NCI-H748 treated with DMSO at 0.1 percent for 48 hours (cell line): ENCODE measurements around the gene CPXM2.

Source experiments
- DNase-seq: peaks from one replicate; lab custom pipeline; 2025; lab: John Stamatoyannopoulos, UW

The CPXM2 gene

DNA sequence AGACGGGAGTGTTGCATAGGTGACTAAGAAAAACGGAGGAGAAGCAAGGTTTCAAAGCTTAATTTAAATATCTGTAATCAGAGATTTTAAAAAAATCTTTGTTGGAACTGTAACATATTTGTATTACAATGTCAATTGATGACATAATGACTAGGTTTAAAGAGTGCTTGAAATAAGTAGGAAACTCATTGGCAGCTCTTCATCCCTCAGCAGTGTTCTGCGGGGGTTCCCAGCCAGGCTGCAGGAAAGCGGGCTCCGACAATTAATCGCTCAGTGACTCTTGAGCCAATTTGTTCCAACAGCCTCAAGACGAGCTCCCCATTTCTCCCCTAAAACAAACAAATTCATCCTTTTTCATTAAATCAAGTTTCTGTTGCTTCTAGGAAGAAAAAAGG lies 22.6 kb downstream of the CPXM2 start:
- no peak for DNase-seq

DNA sequence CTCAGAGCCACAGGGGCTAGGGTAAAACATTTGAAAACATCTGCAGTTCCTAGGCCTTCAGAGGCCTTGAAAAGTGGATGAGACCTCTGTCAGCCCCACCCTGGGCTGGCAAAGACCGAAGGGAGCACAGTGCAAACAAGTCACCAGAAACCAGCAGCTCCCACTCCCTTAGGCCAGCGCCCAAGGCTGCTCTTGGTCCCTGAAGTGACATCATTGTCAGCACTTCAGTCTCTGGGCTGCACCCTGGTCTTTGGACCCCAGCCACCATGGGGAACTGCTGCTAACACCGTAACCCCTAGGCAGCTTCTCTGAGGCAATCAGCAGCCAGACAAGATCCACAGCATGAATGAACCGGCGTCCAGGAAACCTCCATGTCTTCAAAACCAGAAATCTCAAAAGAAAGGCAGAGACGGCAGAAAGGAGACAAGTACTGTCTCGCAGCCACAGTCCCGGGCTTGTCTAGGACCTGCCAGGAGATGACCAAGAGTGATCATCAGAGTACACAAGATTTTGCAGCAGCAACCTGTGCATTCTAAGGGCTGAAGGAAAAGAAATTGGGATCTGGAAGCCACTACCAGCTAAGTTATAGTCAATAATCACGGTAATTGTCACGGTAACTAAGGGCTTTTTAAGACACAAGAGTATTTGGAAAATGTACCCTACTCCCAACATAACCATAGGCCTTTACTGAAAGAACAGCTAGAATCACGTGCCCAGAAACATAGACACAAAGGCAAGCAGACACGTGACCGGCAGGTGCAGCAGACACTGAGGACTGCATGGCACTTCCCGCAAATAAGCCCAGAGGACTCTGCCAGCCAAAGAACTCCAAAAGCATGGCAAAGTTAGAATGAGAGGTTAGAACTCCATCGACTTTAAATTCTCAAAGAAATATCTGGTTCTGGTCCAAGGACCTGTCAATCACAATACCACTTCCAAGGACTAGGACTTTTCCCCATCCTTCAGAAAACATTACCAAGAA lies 23.3 kb downstream of the CPXM2 start:
- DNase-seq = no peak

DNA sequence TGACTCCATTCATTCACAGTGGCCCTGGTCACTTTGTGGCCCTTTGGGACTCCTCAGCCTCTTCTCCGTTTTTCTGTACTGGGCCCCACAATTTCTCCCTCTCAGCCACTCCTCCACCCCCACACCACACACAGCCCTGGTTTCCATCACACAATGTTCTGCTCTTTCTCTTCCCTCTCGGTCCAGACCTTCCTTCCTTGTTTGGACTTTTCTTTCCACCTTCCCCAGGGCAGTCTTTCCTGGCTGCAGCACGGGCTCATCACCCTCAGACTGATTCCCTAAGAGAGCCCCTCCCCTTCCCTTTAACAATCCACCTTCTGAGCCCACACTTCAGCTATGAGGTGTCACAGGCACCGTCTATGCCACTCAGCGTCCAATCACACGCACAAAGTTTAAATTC lies 25.7 kb downstream of the CPXM2 start:
- no peak for DNase-seq

DNA sequence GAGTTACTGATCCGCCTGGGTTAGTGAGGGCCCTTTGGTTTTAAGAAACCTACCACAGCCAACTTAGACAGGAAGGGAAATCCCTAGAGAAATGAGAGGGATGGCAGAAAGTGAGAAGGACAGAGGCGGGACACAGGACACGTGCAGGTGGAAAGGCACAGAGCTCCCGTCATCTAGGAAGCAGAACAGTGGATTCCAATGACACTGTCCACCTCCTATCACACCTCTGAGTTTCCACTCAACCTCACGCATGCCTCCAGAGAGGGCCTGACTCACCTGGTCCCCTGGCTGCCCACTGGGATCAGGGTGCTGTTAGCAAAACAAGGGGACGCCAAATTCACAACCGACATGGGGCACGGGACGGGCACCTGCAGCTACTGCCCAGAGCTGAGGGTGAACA lies 26.3 kb downstream of the CPXM2 start:
- no peak for DNase-seq

DNA sequence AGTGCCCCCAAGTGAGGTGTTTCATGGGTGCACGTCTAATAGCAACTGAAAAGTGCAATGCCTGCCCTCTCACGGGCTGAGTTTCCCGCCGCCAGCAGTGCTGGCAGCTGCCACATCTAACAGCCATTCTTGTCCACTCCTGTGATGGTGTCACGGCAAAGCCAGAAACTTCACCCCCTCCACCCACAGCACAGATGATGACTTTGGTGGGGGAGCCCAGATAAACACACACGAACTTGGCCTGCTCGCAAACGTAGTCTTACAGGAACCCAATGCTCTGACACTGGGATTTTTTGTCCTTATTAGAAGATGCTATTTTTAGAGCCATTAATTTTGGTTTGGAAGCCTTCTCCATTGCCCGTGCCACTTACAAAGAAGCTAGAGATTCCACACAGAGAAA lies 26.7 kb downstream of the CPXM2 start:
- DNase-seq = no peak

DNA sequence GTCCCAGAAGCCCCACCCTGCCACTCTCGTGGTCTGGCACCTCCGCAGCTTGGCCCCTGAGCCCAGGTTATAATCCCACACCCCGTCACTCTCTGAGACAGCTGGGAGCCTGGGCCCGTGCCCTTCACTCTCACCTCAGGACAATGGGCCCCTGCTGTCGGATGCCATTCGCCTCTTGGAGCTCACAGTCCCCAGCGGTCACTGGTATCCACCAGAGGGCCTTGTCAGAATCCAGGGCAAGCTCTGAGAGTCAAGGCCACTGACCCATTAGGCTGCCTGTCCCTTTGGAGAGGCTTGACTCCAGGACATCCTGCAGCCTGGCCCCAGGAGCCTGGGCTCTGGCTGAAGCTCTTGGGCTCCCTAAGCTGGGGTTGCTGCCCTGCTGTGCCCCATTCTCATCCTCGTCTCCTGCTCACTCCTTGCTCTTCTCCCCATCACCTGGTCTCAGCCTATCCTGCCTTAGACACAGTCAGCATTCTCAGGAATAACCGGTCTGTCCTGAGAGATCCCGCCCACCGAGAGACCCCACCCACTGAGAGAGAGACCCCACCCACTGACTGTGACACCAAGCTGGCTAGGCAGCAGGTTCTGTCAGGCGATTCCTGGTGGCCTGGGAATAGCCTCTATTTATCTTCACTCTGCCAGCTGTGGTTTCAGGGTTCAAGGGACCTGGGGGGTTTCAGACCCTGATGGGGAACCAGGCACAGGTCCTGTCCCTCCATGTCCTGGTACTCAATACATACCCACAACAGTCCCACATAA lies 27.7 kb downstream of the CPXM2 start:
- no peak for DNase-seq

DNA sequence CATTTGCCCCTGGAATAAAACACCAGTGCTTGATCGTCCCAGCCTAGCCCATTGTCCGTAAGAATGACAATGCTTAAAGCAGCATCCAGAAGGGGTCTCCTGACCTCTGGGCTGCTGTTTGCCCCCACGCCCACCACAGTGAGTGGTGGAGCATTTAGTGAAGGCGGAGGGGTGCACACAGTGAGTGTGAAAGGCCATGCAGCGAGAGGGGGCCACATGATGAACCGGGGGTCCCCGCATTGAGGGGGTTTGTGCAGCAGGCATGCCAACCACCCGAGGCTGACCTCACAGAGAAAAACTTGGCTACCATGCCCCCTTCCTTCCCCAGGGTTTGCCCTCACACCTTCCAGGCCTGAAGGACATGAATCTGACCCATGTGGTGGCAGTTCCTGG lies 28.4 kb downstream of the CPXM2 start:
- no peak for DNase-seq

DNA sequence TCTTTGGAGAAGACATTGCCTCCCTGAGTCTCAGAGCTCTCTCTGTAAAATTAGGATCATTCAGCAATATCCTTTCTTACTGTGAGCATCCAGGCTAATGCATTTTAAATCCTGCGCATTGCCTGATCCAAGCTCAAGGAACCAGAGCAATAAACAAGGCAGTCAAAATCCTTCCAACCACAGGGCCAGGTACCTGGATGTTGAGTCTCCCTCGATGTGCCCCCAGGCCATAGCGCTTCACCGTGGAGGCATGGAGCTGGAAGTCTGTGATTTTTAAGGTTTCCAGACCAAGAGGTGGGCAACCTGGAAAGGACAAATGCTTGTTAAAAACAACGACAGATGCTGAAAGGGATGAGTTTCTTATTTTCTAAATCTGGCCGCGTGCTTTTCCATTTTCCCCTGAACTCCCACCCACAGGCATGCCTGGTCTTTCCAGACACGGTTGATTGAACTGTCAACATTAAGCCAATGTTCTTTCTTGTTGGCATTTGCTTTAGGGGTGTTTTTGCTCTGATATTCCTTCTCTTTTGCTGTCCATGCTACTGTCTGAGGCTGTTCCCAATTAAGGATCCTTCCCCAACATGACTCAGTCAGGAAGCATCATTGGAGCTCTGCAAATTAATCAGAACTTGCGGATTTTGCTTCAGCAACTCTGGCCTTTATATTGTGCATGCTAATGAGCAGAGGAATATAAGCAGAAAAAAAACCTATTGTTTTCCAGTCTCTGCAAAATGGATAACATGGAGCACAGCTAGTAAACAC lies 29.0 kb downstream of the CPXM2 start:
- DNase-seq = no peak

DNA sequence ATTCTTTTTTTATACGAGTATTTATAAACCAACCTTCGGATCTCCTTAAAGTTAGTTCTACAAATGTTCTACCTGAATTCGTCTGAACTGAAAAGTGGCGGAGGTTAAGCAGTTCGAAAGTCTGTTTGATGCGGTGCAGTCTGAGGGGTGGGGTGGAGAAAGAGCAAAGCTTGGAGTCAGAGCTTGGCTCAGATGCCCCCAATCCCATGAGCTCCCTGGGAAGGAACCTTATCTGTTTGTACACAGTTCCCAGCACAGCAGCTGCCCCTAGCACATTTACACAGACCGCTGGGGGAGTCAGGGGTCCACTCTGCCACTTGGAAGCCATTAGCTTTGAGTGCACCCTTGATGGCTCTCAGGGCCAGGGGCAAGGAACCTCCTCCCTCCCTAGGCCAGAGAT lies 30.8 kb downstream of the CPXM2 start:
- DNase-seq = no peak

DNA sequence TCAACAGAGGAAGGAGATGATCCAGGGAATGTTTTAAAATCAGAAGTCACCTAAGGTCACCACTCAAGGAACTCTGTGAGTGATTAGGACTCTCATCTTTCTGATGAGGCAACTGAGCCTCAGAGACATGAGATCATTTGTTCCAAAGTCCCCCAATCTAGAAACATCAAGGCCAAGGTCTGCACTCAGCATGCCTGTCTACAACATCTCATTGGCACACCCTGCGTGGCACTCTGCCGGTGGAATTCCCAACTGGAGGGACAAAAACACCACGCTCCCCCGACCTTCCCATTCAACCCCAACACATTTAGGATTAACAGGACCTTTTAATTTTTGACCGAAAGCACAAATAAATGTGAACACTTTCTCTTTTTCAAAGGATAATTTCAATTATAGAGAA lies 31.4 kb downstream of the CPXM2 start:
- no peak for DNase-seq

DNA sequence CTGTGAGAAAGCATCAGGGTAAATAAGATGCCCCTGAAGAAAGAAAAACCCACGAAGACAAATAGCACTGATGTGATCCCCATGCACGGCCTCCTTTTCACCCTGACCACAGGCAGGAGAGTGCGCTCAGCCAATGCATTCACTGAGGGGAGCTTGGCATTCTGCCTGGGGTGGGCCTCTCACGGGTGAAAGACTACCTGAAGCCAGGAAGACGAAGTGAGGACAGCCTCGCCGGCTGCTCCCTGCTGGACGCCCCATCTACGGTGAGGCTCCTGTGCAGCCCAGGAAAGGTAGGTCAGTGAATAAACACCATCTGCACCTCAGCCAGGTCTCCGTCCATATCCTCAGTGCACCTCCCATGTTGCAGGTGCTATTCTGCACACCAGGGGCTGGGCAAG lies 32.0 kb downstream of the CPXM2 start:
- no peak for DNase-seq

DNA sequence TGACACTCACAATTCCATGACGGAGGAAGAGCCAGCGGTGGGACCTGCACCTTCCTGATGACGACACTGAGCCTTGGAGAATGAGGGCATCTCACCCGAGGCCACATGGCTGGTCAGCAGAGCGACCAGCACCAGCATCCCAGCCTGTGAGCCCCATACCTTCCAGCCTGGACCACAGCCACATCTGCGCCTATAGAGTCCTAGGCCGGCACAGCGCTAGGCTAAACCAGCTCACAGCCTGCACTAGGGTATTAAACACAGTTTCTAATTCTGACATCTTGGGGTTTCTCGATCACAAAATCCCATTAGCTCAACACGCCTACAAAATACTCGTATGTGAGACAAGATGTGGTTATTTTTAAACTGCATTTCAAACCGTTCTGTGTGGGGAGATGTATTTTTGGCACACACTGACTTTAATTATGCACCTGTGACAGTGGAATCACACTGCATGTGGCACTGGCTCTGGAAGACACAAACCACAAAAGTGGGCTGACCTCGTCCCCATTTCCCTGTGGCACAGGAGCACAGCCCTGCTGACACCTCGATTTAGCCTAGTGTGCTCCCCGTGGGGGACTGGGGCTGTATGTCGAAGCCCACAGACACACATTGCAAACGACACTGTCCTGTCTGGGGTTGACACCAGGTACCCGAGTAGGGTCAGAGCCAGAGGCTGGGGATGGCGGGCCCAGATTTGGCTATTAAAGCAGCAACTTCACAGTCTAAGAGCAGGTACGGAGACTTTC lies 32.5 kb downstream of the CPXM2 start:
- no peak for DNase-seq

DNA sequence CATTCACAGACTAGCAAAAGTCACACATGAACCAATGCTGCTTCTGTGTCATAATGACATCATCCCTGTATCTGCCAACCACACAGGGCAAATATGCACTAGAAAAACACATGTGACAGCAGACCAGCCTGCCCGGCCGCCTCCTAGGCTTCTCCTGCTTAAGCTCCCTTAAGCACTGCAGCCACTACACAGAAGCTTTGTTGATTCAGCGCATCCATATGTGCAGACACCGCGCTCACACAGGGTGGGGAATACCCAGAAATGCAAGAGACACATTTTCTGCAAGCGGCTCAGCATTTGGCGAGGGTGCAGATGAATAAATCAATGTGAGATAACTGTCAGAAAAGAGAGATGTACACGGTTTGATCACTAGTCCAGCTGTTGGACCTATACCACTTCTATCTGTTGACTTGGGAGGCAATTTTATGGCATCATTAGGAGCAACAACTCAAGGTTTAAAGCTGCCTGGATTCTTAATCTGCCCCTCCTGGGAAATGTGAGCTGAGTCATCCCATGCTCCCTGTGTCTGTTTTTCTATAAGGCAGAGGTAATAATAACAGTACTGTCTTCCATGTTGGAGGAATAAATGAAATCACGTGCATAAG lies 33.4 kb downstream of the CPXM2 start:
- no peak for DNase-seq

DNA sequence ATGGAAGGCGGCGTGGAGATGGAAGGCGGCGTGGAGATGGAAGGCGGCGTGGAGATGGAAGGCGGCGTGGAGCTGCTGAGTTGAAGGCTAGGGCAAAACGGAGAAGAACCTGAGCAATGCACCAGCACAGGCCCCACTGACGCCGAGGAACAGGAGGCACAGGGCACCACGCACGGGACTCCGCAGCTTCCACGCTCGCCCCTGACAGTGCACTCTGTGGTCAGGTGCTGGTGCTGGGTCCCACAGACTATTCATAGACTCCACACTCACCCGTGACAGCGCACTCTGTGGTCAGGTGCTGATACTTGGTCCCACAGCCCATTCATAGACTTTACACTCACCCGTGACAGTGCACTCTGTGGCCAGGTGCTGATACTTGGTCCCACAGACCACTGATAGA lies 34.0 kb downstream of the CPXM2 start:
- no peak for DNase-seq

DNA sequence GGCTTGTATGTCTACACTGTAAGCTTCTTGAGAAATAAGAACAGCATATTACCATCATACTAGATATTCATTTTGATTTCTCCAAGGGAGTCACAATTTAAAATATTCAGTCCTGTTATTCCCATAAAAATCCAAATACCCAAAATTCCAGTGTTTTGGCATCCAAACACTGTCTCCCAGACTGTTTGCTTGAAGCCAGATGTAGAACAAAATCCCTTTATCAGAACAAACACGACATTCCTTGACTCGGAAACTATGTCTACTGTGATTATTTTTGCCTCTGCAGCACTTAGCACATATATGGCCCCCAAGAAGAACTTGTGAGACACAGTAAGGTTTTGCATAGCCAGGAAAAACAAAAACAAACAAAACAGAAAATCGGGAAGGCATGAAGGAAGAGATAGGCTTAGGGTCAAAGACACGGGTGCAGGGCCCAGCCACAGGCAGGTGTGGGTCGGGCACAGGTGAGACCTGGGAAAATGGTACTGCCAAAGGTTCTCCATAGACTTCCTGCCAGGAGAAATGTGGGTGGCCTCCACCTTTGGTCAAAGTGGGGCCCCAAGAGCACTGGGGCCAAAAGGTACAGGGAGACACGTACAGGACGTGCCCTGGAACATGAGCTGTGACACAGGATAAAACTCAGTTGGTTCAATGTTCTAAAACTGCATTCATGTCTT lies 36.5 kb downstream of the CPXM2 start:
- no peak for DNase-seq

DNA sequence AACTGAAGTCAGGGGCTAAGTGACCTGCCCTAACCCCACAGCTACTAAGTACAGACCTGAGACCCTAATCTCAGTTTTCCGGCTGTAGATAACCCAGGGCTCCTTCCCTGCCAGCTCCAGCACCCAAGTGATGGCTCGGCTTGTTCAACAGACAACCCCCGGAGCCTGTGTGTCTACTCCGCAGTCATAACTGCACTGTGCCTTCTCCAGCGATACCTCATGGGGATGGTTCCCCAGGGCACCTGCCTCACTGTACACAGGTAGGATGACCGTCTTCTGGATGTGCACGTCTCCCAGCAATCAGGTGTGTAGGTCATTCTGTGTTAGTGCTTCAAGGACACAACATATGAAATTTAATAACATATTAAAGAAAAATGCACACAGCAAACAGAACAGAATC lies 37.1 kb downstream of the CPXM2 start:
- no peak for DNase-seq

DNA sequence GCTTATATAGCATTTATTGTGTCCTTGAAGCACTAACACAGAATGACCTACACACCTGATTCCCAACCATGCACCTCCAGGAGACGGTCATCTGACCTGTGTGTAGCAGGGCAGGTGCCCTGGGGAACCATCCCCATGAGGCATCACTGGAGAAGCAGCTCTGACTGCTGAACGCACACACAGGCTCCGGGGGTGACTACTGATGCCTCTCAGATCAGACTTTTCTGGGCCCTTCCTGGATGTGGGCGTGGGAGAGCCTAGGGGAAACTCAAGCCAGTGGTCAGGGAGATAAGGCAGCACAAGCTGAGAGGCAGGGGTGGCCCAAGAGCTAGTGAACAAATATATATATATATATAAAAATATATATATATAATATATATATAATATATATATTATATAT lies 37.6 kb downstream of the CPXM2 start:
- DNase-seq = no peak

DNA sequence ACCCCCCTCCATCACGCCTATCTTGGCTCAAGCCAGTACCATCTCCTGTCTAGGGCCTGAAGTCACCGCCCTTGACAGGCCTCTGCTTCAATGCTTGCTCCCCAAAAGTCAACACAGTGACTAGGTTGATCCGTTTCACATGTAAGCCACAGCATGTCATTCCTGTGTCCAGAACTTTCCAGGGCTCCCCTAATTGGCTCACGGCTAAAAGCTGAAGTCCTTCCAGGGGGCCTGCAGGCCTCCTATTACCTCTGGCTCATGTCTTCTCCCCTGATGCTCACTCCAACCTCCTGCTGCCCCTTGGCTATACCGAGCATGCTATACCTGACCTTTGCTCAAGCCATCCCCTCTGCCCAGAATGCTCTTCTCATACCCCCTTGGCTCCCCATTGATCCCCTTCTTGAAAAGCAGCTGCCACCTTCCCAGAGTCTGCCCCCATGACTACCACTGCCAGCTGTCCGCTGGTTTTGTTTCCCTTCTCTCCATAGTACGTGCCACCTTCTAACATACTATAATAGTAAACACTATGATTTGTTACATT lies 39.1 kb downstream of the CPXM2 start:
- DNase-seq = no peak

DNA sequence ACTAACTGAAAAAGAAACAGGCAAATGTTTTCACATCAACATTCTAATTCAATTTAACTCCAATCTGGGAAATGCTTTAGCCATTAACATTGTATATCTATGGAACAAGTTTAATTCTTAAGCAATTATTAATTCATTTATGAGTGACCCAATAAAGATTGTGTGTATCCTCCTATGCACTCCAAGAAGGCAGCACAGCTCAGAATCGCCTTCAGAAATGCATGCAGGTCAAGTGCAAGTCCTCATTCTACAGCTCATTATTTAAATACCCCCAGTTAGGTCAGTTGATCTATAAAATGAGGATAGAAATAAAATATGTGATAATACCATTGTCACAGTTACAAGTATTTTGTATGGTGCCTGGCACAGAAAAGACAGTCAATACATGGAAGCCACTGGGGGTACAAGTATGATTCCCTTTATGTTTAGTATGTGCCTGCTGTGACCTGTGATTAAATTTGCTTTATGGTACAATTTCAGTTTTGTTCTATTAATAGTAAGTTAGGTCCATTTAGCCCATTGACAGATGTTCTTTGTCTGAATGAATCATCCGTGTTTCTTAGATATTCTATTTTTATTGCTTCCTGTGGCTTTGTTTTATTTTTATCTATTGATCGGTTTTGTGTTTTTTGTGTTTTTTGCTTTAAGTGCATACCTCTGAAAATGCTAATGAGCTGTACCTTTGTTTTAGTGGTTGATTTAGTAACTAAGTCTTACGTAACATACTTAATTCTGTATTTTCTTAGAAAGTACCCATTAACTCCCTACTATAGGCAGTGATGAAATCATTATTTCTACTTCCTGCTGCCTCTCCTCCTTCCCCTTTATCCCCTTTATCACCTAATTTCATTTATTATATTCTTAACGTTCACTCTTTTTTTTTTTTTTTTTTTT lies 42.8 kb downstream of the CPXM2 start:
- peak; percentile 10 for DNase-seq
